Trophoblast cell (in vitro differentiated cells and primary cell): ENCODE data around the gene SUMO3.

Experiments
- DNase-seq, 2 donors: peaks; one replicate each; pipeline ENCODE4 v3.0.0-alpha.2; 2016
- H2AFZ ChIP-seq: 2 replicates; pipeline ENCODE4 v1.6.1; 2013; ENCODE audit warnings: low read length, moderate library complexity, mild to moderate bottlenecking; ENCODE audit not compliant: insufficient read depth, poor library complexity
- H2AK5ac ChIP-seq: 2 replicates; pipeline ENCODE4 v1.6.1; 2013; ENCODE audit warnings: mild to moderate bottlenecking, low read length
- H2BK120ac ChIP-seq: 2 replicates; pipeline ENCODE4 v1.6.1; 2013; ENCODE audit warnings: low read length, mild to moderate bottlenecking, moderate library complexity; ENCODE audit not compliant: insufficient read depth, poor library complexity
- H2BK12ac ChIP-seq: 2 replicates; pipeline ENCODE4 v1.6.1; 2013; ENCODE audit warnings: mild to moderate bottlenecking, low read length, moderate library complexity
- H2BK5ac ChIP-seq: 2 replicates; pipeline ENCODE4 v1.6.1; 2013; ENCODE audit warnings: low read length, low read depth, moderate library complexity, mild to moderate bottlenecking; ENCODE audit not compliant: poor library complexity
- H3K14ac ChIP-seq: 2 replicates; pipeline ENCODE4 v1.6.1; 2013; ENCODE audit warnings: mild to moderate bottlenecking, low read length
- H3K18ac ChIP-seq: 2 replicates; pipeline ENCODE4 v1.6.1; 2013; ENCODE audit warnings: mild to moderate bottlenecking, low read length
- H3K23ac ChIP-seq: 2 replicates; pipeline ENCODE4 v1.6.1; 2013; ENCODE audit warnings: low read length
- H3K27ac ChIP-seq: 2 replicates; pipeline ENCODE4 v1.5.1; 2013; ENCODE audit warnings: low read depth, mild to moderate bottlenecking, inconsistent platforms, low read length, moderate library complexity
- H3K27me3 ChIP-seq: 2 replicates; pipeline ENCODE4 v1.6.1; 2013; ENCODE audit warnings: inconsistent platforms, mild to moderate bottlenecking, low read length, moderate library complexity; ENCODE audit not compliant: insufficient read depth
- H3K36me3 ChIP-seq, 2 experiments: 1 replicate in 1 of 2; 2 replicates in 1 of 2; pipeline ENCODE4 v1.6.1; 2013; ENCODE audit warnings: low read length in 2 of 2, mild to moderate bottlenecking in 2 of 2, moderate library complexity in 1 of 2; ENCODE audit not compliant: insufficient read depth in 2 of 2, control insufficient read depth in 1 of 2
- H3K4ac ChIP-seq: 2 replicates; pipeline ENCODE4 v1.6.1; 2013; ENCODE audit warnings: low read depth, mild to moderate bottlenecking, low read length, moderate library complexity
- H3K4me1 ChIP-seq, 2 experiments: 1 replicate in 1 of 2; 2 replicates in 1 of 2; pipeline ENCODE4 v1.6.1; 2013; ENCODE audit warnings: low read length in 2 of 2, mild to moderate bottlenecking in 2 of 2, moderate library complexity in 1 of 2; ENCODE audit not compliant: insufficient read depth in 2 of 2, control insufficient read depth in 1 of 2
- H3K4me2 ChIP-seq: 2 replicates; pipeline ENCODE4 v1.6.1; 2013; ENCODE audit warnings: inconsistent platforms, mild to moderate bottlenecking, low read length, moderate library complexity
- H3K4me3 ChIP-seq: 2 replicates; pipeline ENCODE4 v1.5.1; 2013; ENCODE audit warnings: mild to moderate bottlenecking, low read depth, low read length, inconsistent platforms
- H3K79me1 ChIP-seq: one replicate; pipeline ENCODE4 v1.6.1; 2013; ENCODE audit warnings: low read length
- H3K79me2 ChIP-seq: 2 replicates; pipeline ENCODE4 v1.6.1; 2013; ENCODE audit warnings: low read length, mild to moderate bottlenecking; ENCODE audit not compliant: control insufficient read depth, insufficient read depth, poor library complexity
- H3K9ac ChIP-seq: 2 replicates; pipeline ENCODE4 v1.6.1; 2013; ENCODE audit warnings: mild to moderate bottlenecking, low read length
- H3K9me3 ChIP-seq: 2 replicates; pipeline ENCODE4 v1.6.1; 2013; ENCODE audit warnings: low read depth, mild to moderate bottlenecking, control low read depth, inconsistent platforms, low read length; ENCODE audit not compliant: insufficient read depth
- H4K12ac ChIP-seq: 2 replicates; pipeline ENCODE4 v1.6.1; 2013; ENCODE audit warnings: low read depth, mild to moderate bottlenecking, low read length, moderate library complexity
- H4K8ac ChIP-seq: 2 replicates; pipeline ENCODE4 v1.6.1; 2013; ENCODE audit warnings: low read depth, mild to moderate bottlenecking, low read length, moderate library complexity
- H4K91ac ChIP-seq: one replicate; pipeline ENCODE4 v1.6.1; 2013; ENCODE audit warnings: low read depth, mild to moderate bottlenecking, low read length, moderate library complexity
- whole genome bisulfite sequencing: extraction: QIAGEN DNeasy Blood & Tissue Kit; methylation state at CpG from one replicate; pipeline ENCODE4 v1.1.7; 2013; ENCODE audit warnings: missing lambda C conversion rate; ENCODE audit not compliant: insufficient read length, insufficient coverage; ENCODE audit errors: extremely low coverage; 5-methylcytosine and 5-hydroxymethylcytosine counted together

The SUMO3 gene

GRCh38 chr21:44829507-44830092 lies 11.7 kb upstream of the SUMO3 start:
- no peak overlapping the region for H3K9ac ChIP-seq
- no peak overlapping the region for H3K27ac ChIP-seq
- DNase-seq, result no peak
- no peaks in the 10 kb centered on the region for H3K79me2 ChIP-seq
- peaks cover 7% of the 10 kb centered on the region for H3K9me3 ChIP-seq
- no peaks in the 10 kb centered on the region for H3K27me3 ChIP-seq
- H2BK120ac ChIP-seq, result no peak overlapping the region
- H3K4me2 ChIP-seq, result no peak overlapping the region
- H3K4me1 ChIP-seq, result no peaks in the 10 kb centered on the region
- no peak overlapping the region for H2AFZ ChIP-seq
- no peak overlapping the region for H2BK5ac ChIP-seq
- no peak overlapping the region for H3K4me3 ChIP-seq
- no peak overlapping the region for H3K4ac ChIP-seq
- H2BK12ac ChIP-seq, result no peak overlapping the region
- H3K18ac ChIP-seq, result no peak overlapping the region
- H4K12ac ChIP-seq, result no peak overlapping the region
- no peaks in the 10 kb centered on the region for H3K36me3 ChIP-seq
- no peaks in the 10 kb centered on the region for H3K79me1 ChIP-seq
- no peak overlapping the region for H4K8ac ChIP-seq
- no peak overlapping the region for H3K23ac ChIP-seq
- H4K91ac ChIP-seq, result no peak overlapping the region
- no peak overlapping the region for H3K14ac ChIP-seq
- H2AK5ac ChIP-seq, result no peak overlapping the region
- no CpG with 5 or more reads among the region's 2 CpGs for WGBS

- H3K9ac ChIP-seq, result no peak overlapping the region
- no peak overlapping the region for H4K8ac ChIP-seq
- H3K18ac ChIP-seq, result no peak overlapping the region
- no peaks in the 10 kb centered on the region for H3K79me2 ChIP-seq
- no peak for DNase-seq
- no peak overlapping the region for H2BK120ac ChIP-seq
- no peak overlapping the region for H2BK5ac ChIP-seq
- no peak overlapping the region for H2BK12ac ChIP-seq
- no peaks in the 10 kb centered on the region for H3K79me1 ChIP-seq
- H3K4ac ChIP-seq, result no peak overlapping the region
- no peak overlapping the region for H2AK5ac ChIP-seq
- no peaks in the 10 kb centered on the region for H3K36me3 ChIP-seq
- no peak overlapping the region for H2AFZ ChIP-seq
- H3K23ac ChIP-seq, result no peak overlapping the region
- no peaks in the 10 kb centered on the region for H3K27me3 ChIP-seq
- peaks cover 9% of the 10 kb centered on the region for H3K9me3 ChIP-seq
- no peak overlapping the region for H4K12ac ChIP-seq
- no peak overlapping the region for H3K4me3 ChIP-seq
- H4K91ac ChIP-seq, result no peak overlapping the region
- H3K4me2 ChIP-seq, result no peak overlapping the region
- H3K14ac ChIP-seq, result no peak overlapping the region
- H3K27ac ChIP-seq, result no peak overlapping the region
- H3K4me1 ChIP-seq, result no peaks in the 10 kb centered on the region
- WGBS, result no CpG with 5 or more reads among the region's 4 CpGs
Measured at GRCh38 chr21:44828362-44829056, 10.6 kb upstream of the SUMO3 start.

GRCh38 chr21:44823179-44823660 lies 5.4 kb upstream of the SUMO3 start:
- H3K9me3 ChIP-seq, result peaks cover 33% of the 10 kb centered on the region
- no peak overlapping the region for H3K4ac ChIP-seq
- H3K4me2 ChIP-seq, result no peak overlapping the region
- no peak overlapping the region for H3K23ac ChIP-seq
- no peak overlapping the region for H3K9ac ChIP-seq
- no peak overlapping the region for H2BK5ac ChIP-seq
- peaks cover 4% of the 10 kb centered on the region in 2 experiments for H3K4me1 ChIP-seq
- peaks cover 2% of the 10 kb centered on the region for H3K79me2 ChIP-seq
- H3K27ac ChIP-seq, result no peak overlapping the region
- H2BK120ac ChIP-seq, result no peak overlapping the region
- no peaks in the 10 kb centered on the region for H3K36me3 ChIP-seq
- no peak overlapping the region for H3K4me3 ChIP-seq
- no peak for DNase-seq
- H2BK12ac ChIP-seq, result no peak overlapping the region
- no CpG with 5 or more reads among the region's 1 CpG for WGBS
- H3K18ac ChIP-seq, result no peak overlapping the region
- no peak overlapping the region for H4K12ac ChIP-seq
- H3K14ac ChIP-seq, result no peak overlapping the region
- no peak overlapping the region for H2AK5ac ChIP-seq
- H3K79me1 ChIP-seq, result peaks cover 5% of the 10 kb centered on the region
- H3K27me3 ChIP-seq, result no peaks in the 10 kb centered on the region
- no peak overlapping the region for H4K91ac ChIP-seq
- no peak overlapping the region for H2AFZ ChIP-seq
- H4K8ac ChIP-seq, result no peak overlapping the region

- Histone ChIP-seq H3K4ac (no peak overlapping the region), H3K4me1 (peaks cover 4% of the 10 kb centered on the region in 2 experiments), H3K9ac (no peak overlapping the region), H3K14ac (no peak overlapping the region), H4K8ac (no peak overlapping the region), H3K79me1 (peaks cover 9% of the 10 kb centered on the region), H2BK120ac (no peak overlapping the region), H4K91ac (no peak overlapping the region), H3K27ac (no peak overlapping the region), H2BK12ac (no peak overlapping the region), H3K23ac (no peak overlapping the region), H3K79me2 (peaks cover 5% of the 10 kb centered on the region), H2BK5ac (no peak overlapping the region), H3K18ac (no peak overlapping the region), H3K4me3 (no peak overlapping the region), H3K27me3 (no peaks in the 10 kb centered on the region), H3K4me2 (no peak overlapping the region), H2AK5ac (no peak overlapping the region), H2AFZ (no peak overlapping the region), H3K9me3 (peaks cover 30% of the 10 kb centered on the region), H4K12ac (no peak overlapping the region), H3K36me3 (no peaks in the 10 kb centered on the region)
- WGBS, result no CpG with 5 or more reads among the region's 5 CpGs
- no peak for DNase-seq
Measured at GRCh38 chr21:44822484-44823178, 4.8 kb upstream of the SUMO3 start.
